SU-DHL-6 (cell line): ENCODE measurements around the gene MRPL30.
"Not testable (repeated sequence)": the region's sequence is repeated elsewhere in the genome, so short reads cannot be mapped to it uniquely, and the experiment has no call there.

Experiments
- H2AFZ ChIP-seq: fragments of 200-600 bp; sonication (generic); 2 replicates; pipeline ENCODE4 v1.6.1; 2014; ENCODE audit warnings: low read depth, mild to moderate bottlenecking, moderate library complexity, mixed read lengths, antibody characterized with exemption, low read length; ENCODE audit not compliant: severe bottlenecking
- H3F3A ChIP-seq: fragments of 200-600 bp; shearing (Covaris generic); 2 replicates; pipeline ENCODE4 v1.6.0; 2016; ENCODE audit warnings: antibody characterized with exemption, mild to moderate bottlenecking; ENCODE audit not compliant: insufficient read depth
- H3K27ac ChIP-seq: fragments of 200-600 bp; sonication (generic); 2 replicates; pipeline ENCODE4 v1.5.1; 2016; ENCODE audit warnings: low read depth, mild to moderate bottlenecking, low read length, moderate library complexity, mixed read lengths
- H3K27me3 ChIP-seq: fragments of 200-600 bp; sonication (generic), shearing (Covaris generic); 2 replicates; pipeline ENCODE4 v1.6.0; 2014; ENCODE audit warnings: mild to moderate bottlenecking, low read length
- H3K36me3 ChIP-seq: fragments of 200-600 bp; sonication (generic); 2 replicates; pipeline ENCODE4 v1.6.1; 2014; ENCODE audit warnings: mild to moderate bottlenecking, low read length, mixed read lengths
- H3K4me2 ChIP-seq: fragments of 300-600, 200-600 bp; shearing (Covaris generic), sonication (generic); 2 replicates; pipeline ENCODE4 v1.6.0; 2014; ENCODE audit warnings: low read length, low read depth, mild to moderate bottlenecking; ENCODE audit not compliant: poor library complexity, severe bottlenecking
- H3K4me3 ChIP-seq: fragments of 200-600 bp; sonication (generic); 2 replicates; pipeline ENCODE4 v1.5.1; 2014; ENCODE audit warnings: antibody characterized with exemption, low read length, mild to moderate bottlenecking, mixed read lengths; ENCODE audit not compliant: insufficient read depth, poor library complexity, severe bottlenecking
- H3K79me2 ChIP-seq: fragments of 200-600 bp; sonication (generic); 2 replicates; pipeline ENCODE4 v1.6.1; 2014; ENCODE audit warnings: mild to moderate bottlenecking, low read length, moderate library complexity; ENCODE audit not compliant: insufficient read depth
- H3K9ac ChIP-seq: fragments of 200-600 bp; sonication (generic); 2 replicates; pipeline ENCODE4 v1.7.0; 2014; ENCODE audit warnings: mild to moderate bottlenecking, low read length
- H3K9me2 ChIP-seq: fragments of 200-600 bp; sonication (generic); replicated peaks from 2 replicates; pipeline ENCODE4 v1.6.1; 2014; ENCODE audit warnings: low read length; ENCODE audit not compliant: insufficient read depth
- H3K9me3 ChIP-seq: fragments of 200-600 bp; sonication (generic); 2 replicates; pipeline ENCODE4 v1.6.1; 2014; ENCODE audit warnings: low read length, mixed read lengths; ENCODE audit not compliant: insufficient read depth
- H4K20me1 ChIP-seq: fragments of 200-600 bp; sonication (generic); 2 replicates; pipeline ENCODE4 v1.6.1; 2014; ENCODE audit warnings: low read depth, mild to moderate bottlenecking, antibody characterized with exemption, low read length, moderate library complexity, mixed read lengths
- CTCF ChIP-seq: fragments of 200-600 bp; sonication (generic); IDR thresholded peaks from one replicate; pipeline ENCODE4 v1.5.1; 2017; ENCODE audit warnings: antibody characterized with exemption, mild to moderate bottlenecking, low read length, moderate library complexity; ENCODE audit not compliant: insufficient read depth, poor library complexity, severe bottlenecking
- EZH2phosphoT487 ChIP-seq: fragments of 200-600 bp; sonication (generic), shearing (Covaris generic); conservative IDR thresholded peaks from 2 replicates; pipeline ENCODE4 v1.6.1; 2018; ENCODE audit warnings: mild to moderate bottlenecking, antibody characterized with exemption, low read length, moderate library complexity, mixed read lengths

MRPL30 gene

GRCh38 chr2:99180755-99181623 is at the start of gene MRPL30, which contains the start of gene MITD1:
Gene MRPL30 (plus strand): TSS chr2:99181184. CDS start chr2:99186204, 5,020 bp downstream.
Gene MITD1 (minus strand): TSS chr2:99181058. CDS start chr2:99180981, 77 bp downstream.
- H3K4me2 ChIP-seq: peak within 1 kb of the TSS; percentile 98
- H3K27ac ChIP-seq: peak within 1 kb of the TSS; percentile 56; the same call in 1 of the 2 replicates
- no peaks in the 10 kb centered on the region for H3K9me3 ChIP-seq
- no peaks in the 10 kb centered on the region for H3K27me3 ChIP-seq
- no peak for TF ChIP-seq EZH2phosphoT487
- no peak for TF ChIP-seq CTCF
- H3K4me3 ChIP-seq: peak within 1 kb of the TSS; percentile 100
- peaks cover 95% of the 10 kb centered on the region for H3K79me2 ChIP-seq
- H3K9me2 ChIP-seq: no peaks in the 10 kb centered on the region
- H3K36me3 ChIP-seq: no peaks in the 10 kb centered on the region
- H3K9ac ChIP-seq: peak within 1 kb of the TSS; percentile 93
- no peaks in the 10 kb centered on the region for H3F3A ChIP-seq
- H4K20me1 ChIP-seq: no peaks in the 10 kb centered on the region; the same call in 1 of the 2 replicates
- peak within 1 kb of the TSS; percentile 85 for H2AFZ ChIP-seq

GRCh38 chr2:99135044-99135556 is 45.9 kb upstream of the MRPL30 start:
- H2AFZ ChIP-seq, H3K4me2 ChIP-seq, H3K9me2 ChIP-seq, H3K27me3 ChIP-seq, H3K36me3 ChIP-seq, H3K4me3 ChIP-seq, H3F3A ChIP-seq, H3K27ac ChIP-seq, H4K20me1 ChIP-seq, H3K9me3 ChIP-seq, H3K9ac ChIP-seq: not testable (repeated sequence)
- peaks cover 16% of the 10 kb centered on the region for H3K79me2 ChIP-seq

GRCh38 chr2:99139003-99139402 is 42.0 kb upstream of the MRPL30 start:
- no peak overlapping the region for H3K9ac ChIP-seq
- H3K4me2 ChIP-seq: peak overlapping the region; percentile 100
- TF ChIP-seq CTCF (no peak), EZH2phosphoT487 (no peak)
- H3K9me3 ChIP-seq: no peaks in the 10 kb centered on the region
- H2AFZ ChIP-seq: no peak overlapping the region
- H4K20me1 ChIP-seq: no peaks in the 10 kb centered on the region
- H3K9me2 ChIP-seq: no peaks in the 10 kb centered on the region
- H3K27ac ChIP-seq: no peak overlapping the region
- peaks cover 22% of the 10 kb centered on the region for H3K79me2 ChIP-seq
- H3K4me3 ChIP-seq: no peak overlapping the region
- peaks cover 16% of the 10 kb centered on the region for H3F3A ChIP-seq
- no peaks in the 10 kb centered on the region for H3K27me3 ChIP-seq
- H3K36me3 ChIP-seq: no peaks in the 10 kb centered on the region
